Measurements from ENCODE around the gene ATL1.
"Not testable (repeated sequence)": the region's sequence is repeated elsewhere in the genome, so short reads cannot be mapped to it uniquely, and the experiment has no call there.

The ATL1 gene

GRCh38 chr14:50534997-50535396, 24.9 kb upstream of the ATL1 start:
- no peak for TF ChIP-seq ELF4 (IDR thresholded peaks at IDR 0.05)
- TF ChIP-seq FOXA1 (IDR thresholded peaks at IDR 0.05), result no peak
- TF ChIP-seq BHLHE40 (IDR thresholded peaks at IDR 0.05; ENCODE audit: borderline replicate concordance), result no peak
- no peak for TF ChIP-seq SP1 (IDR thresholded peaks at IDR 0.05)
- no peak for TF ChIP-seq SUZ12 (IDR thresholded peaks at IDR 0.05)
- TF ChIP-seq ARNT (IDR thresholded peaks at IDR 0.05), result no peak
- TF ChIP-seq NFRKB (IDR thresholded peaks at IDR 0.05), result no peak
- no peak for TF ChIP-seq PKNOX1 (IDR thresholded peaks at IDR 0.05)
- TF ChIP-seq LEF1 (IDR thresholded peaks at IDR 0.05; ENCODE audit: borderline replicate concordance), result no peak
- no peak for TF ChIP-seq FOXK2 (IDR thresholded peaks at IDR 0.05)
- no peak for TF ChIP-seq CTBP1 (IDR thresholded peaks at IDR 0.05; ENCODE audit: borderline replicate concordance)
- no peak for TF ChIP-seq TARDBP (IDR thresholded peaks at IDR 0.05)
- TF ChIP-seq FOXM1 (IDR thresholded peaks at IDR 0.05; ENCODE audit: borderline replicate concordance), result no peak
- no peak for TF ChIP-seq ZNF384 (IDR thresholded peaks at IDR 0.05)
- TF ChIP-seq L3MBTL2 (conservative IDR thresholded peaks at IDR 0.05), result no peak
- TF ChIP-seq HDGF (IDR thresholded peaks at IDR 0.05; ENCODE audit: borderline replicate concordance), result no peak
- ChIA-PET POLR2A (no interaction called here), CTCF (interaction anchor here (1.1 kb wide), 1 partner anchor 146 kb away, joined by 4 read pairs; no protein-coding TSS in a partner anchor)
- DNase-seq (ENCODE audit: extremely low spot score), result no peak

DNA sequence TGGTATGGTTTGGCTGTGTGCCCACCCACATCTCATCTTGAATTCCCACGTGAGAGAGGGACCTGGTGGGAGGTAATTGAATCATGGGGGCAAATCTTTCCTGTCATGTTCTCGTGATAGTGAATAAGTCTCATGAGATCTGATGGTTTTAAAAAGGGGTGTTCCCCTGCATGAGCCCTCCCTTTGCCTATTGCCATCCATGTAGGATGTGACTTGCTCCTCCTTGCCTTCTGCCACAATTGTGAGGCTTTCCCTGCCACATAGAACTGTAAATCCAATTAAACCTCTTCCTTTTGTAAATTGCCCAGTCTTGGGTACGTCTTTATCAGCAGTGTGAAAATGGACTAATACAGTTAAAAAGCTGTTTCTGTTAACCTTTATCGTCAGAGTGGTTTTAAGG, 21.9 kb upstream of the ATL1 start:
- CTCF ChIA-PET, result interaction anchor here (1.4 kb wide), 1 partner anchor 217 kb away, joined by 5 read pairs; no protein-coding TSS in a partner anchor
- POLR2A ChIA-PET, result not testable (repeated sequence)

GRCh38 chr14:50539051-50539450, 20.9 kb upstream of the ATL1 start:
- DNase-seq (ENCODE audit: extremely low spot score), result no peak
- TF ChIP-seq SUZ12 (IDR thresholded peaks at IDR 0.05), result no peak
- no peak for TF ChIP-seq LEF1 (IDR thresholded peaks at IDR 0.05; ENCODE audit: borderline replicate concordance)
- TF ChIP-seq CTBP1 (IDR thresholded peaks at IDR 0.05; ENCODE audit: borderline replicate concordance), result no peak
- no peak for TF ChIP-seq ZNF384 (IDR thresholded peaks at IDR 0.05)
- no peak for TF ChIP-seq L3MBTL2 (conservative IDR thresholded peaks at IDR 0.05)
- CTCF ChIA-PET, result interaction anchor here (0.6 to 1.4 kb wide), 2 partner anchors 218 to 390 kb away, joined by 3 to 5 read pairs; no protein-coding TSS in a partner anchor
- POLR2A ChIA-PET, result interaction anchor here (0.6 to 1.4 kb wide), 3 partner anchors 129 to 922 kb away, joined by 3 read pairs; partner anchors contain the start of gene SAV1

More for the DNA sequence above, 21.9 kb upstream of the ATL1 start:
- not testable (repeated sequence) for DNase-seq (ENCODE audit: extremely low spot score)

GRCh38 chr14:50541159-50541567, 18.8 kb upstream of the ATL1 start:
- ChIA-PET POLR2A (no interaction called here), CTCF (interaction anchor here (0.6 to 1.2 kb wide), 2 partner anchors 233 to 664 kb away, joined by 4 to 5 read pairs; no protein-coding TSS in a partner anchor)
- TF ChIP-seq SUZ12 (IDR thresholded peaks at IDR 0.05), result no peak
- TF ChIP-seq ELF4 (IDR thresholded peaks at IDR 0.05), result no peak
- no peak for TF ChIP-seq ARNT (IDR thresholded peaks at IDR 0.05)
- no peak for TF ChIP-seq FOXA1 (IDR thresholded peaks at IDR 0.05)
- DNase-seq (ENCODE audit: extremely low spot score), result no peak

GRCh38 chr14:50542941-50543418, 17.0 kb upstream of the ATL1 start:
- peak; percentile 53 for DNase-seq (ENCODE audit: extremely low spot score)
- ChIA-PET POLR2A (no interaction called here), CTCF (interaction anchor here (0.5 to 1.5 kb wide), 2 partner anchors 233 to 508 kb away, joined by 5 to 7 read pairs; no protein-coding TSS in a partner anchor)
- TF ChIP-seq PKNOX1 (IDR thresholded peaks at IDR 0.05) (peak; percentile 96), SUZ12 (IDR thresholded peaks at IDR 0.05) (no peak)

GRCh38 chr14:50544911-50545310, 15.0 kb upstream of the ATL1 start:
- no peak for TF ChIP-seq ZNF384 (IDR thresholded peaks at IDR 0.05)
- no peak for TF ChIP-seq HDGF (IDR thresholded peaks at IDR 0.05; ENCODE audit: borderline replicate concordance)
- TF ChIP-seq FOXA1 (IDR thresholded peaks at IDR 0.05), result no peak
- no peak for TF ChIP-seq SUZ12 (IDR thresholded peaks at IDR 0.05)
- no peak for TF ChIP-seq LEF1 (IDR thresholded peaks at IDR 0.05; ENCODE audit: borderline replicate concordance)
- TF ChIP-seq CTBP1 (IDR thresholded peaks at IDR 0.05; ENCODE audit: borderline replicate concordance), result no peak
- TF ChIP-seq TARDBP (IDR thresholded peaks at IDR 0.05), result no peak
- no peak for TF ChIP-seq NFRKB (IDR thresholded peaks at IDR 0.05)
- no peak for TF ChIP-seq ARNT (IDR thresholded peaks at IDR 0.05)
- TF ChIP-seq BHLHE40 (IDR thresholded peaks at IDR 0.05; ENCODE audit: borderline replicate concordance), result no peak
- TF ChIP-seq SP1 (IDR thresholded peaks at IDR 0.05), result no peak
- TF ChIP-seq FOXM1 (IDR thresholded peaks at IDR 0.05; ENCODE audit: borderline replicate concordance), result no peak
- TF ChIP-seq ELF4 (IDR thresholded peaks at IDR 0.05), result no peak
- TF ChIP-seq FOXK2 (IDR thresholded peaks at IDR 0.05), result no peak
- no peak for TF ChIP-seq L3MBTL2 (conservative IDR thresholded peaks at IDR 0.05)
- no peak for TF ChIP-seq PKNOX1 (IDR thresholded peaks at IDR 0.05)
- DNase-seq (ENCODE audit: extremely low spot score), result no peak
- ChIA-PET POLR2A (interaction anchor here (1.1 kb wide), 1 partner anchor 15 kb away, joined by 5 read pairs; the partner anchor contains the start of gene ATL1), CTCF (interaction anchor here (0.6 kb wide), 3 partner anchors 9 to 226 kb away, joined by 3 to 4 read pairs (median 4); no protein-coding TSS in a partner anchor)

DNA sequence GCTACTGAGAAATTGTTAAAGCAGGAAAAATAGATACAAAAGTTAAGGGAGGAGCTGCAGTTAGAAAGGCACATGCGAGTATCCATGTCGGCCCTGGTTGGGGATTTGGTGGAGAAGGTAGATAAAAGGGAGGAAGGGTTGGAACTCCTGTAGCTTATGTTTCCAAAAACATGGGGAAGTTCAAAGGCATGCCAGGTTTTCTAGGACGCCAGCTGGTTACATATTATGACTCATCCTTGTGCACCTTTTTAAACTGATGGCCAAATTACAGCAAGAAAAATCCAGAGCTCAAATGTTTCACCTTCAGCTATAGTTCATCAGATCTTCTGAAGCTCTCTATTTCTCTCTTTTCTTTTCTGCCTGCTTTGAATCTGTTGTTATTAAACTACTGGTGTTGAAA, 14.3 kb upstream of the ATL1 start:
- DNase-seq (ENCODE audit: extremely low spot score), result no peak
- ChIA-PET POLR2A (interaction anchor here (0.8 to 1.1 kb wide), 2 partner anchors 12 to 14 kb away, joined by 3 to 5 read pairs; partner anchors contain the start of gene ATL1), CTCF (no interaction called here)
- no peak for TF ChIP-seq ZNF384 (IDR thresholded peaks at IDR 0.05)
- TF ChIP-seq HDGF (IDR thresholded peaks at IDR 0.05; ENCODE audit: borderline replicate concordance), result no peak
- TF ChIP-seq ELF4 (IDR thresholded peaks at IDR 0.05), result no peak
- TF ChIP-seq L3MBTL2 (conservative IDR thresholded peaks at IDR 0.05), result no peak
- no peak for TF ChIP-seq SP1 (IDR thresholded peaks at IDR 0.05)
- no peak for TF ChIP-seq NFRKB (IDR thresholded peaks at IDR 0.05)
- no peak for TF ChIP-seq FOXA1 (IDR thresholded peaks at IDR 0.05)
- no peak for TF ChIP-seq BHLHE40 (IDR thresholded peaks at IDR 0.05; ENCODE audit: borderline replicate concordance)
- TF ChIP-seq PKNOX1 (IDR thresholded peaks at IDR 0.05), result no peak
- TF ChIP-seq FOXM1 (IDR thresholded peaks at IDR 0.05; ENCODE audit: borderline replicate concordance), result no peak
- no peak for TF ChIP-seq FOXK2 (IDR thresholded peaks at IDR 0.05)
- no peak for TF ChIP-seq ARNT (IDR thresholded peaks at IDR 0.05)
- no peak for TF ChIP-seq TARDBP (IDR thresholded peaks at IDR 0.05)
- TF ChIP-seq SUZ12 (IDR thresholded peaks at IDR 0.05), result no peak
- TF ChIP-seq LEF1 (IDR thresholded peaks at IDR 0.05; ENCODE audit: borderline replicate concordance), result no peak

Measured in HEK293T (cell line).